Transverse colon (tissue), 4 donors: ENCODE measurements around the gene WSB2. TPM values are rescaled to one million over a fixed set of nuclear protein-coding genes. Genes with fewer than 3 reads are reported as not detected.
A peak's percentile ranks its signal among the peaks of the same experiment; 100 is the strongest.

ENCODE experiments used
- DNase-seq: peaks from one replicate; pipeline ENCODE4 v3.0.0-alpha.2; 2019
- H3K27ac ChIP-seq, 4 donors: fragments of 200-600 bp; sonication (generic); 2 replicates each; pipeline ENCODE4 v1.5.1; 2016 to 2018; ENCODE audit warnings: inconsistent platforms in 4 of 4
- H3K27me3 ChIP-seq: fragments of 200-600 bp; sonication (generic); 2 replicates; pipeline ENCODE4 v1.5.1; 2017; ENCODE audit warnings: inconsistent platforms
- H3K36me3 ChIP-seq, 4 donors: fragments of 200-600 bp; sonication (generic); 2 replicates each; pipeline ENCODE4 v1.5.1; 2017 to 2019; ENCODE audit warnings: inconsistent platforms in 4 of 4
- H3K4me1 ChIP-seq, 4 donors: fragments of 200-600 bp; sonication (generic); 2 replicates each; pipeline ENCODE4 v1.5.1; 2017 to 2020; ENCODE audit warnings: inconsistent platforms in 4 of 4
- H3K4me3 ChIP-seq, 4 donors: fragments of 200-600 bp; sonication (generic); 1 replicate in 1 of 4; 2 replicates in 3 of 4; pipeline versions ENCODE4 v1.5.1 to v1.6.1; 2017 to 2019; ENCODE audit warnings: inconsistent platforms in 4 of 4
- H3K9me3 ChIP-seq, 2 donors: fragments of 200-600 bp; sonication (generic); 2 replicates each; pipeline ENCODE4 v1.5.1; 2017 to 2019; ENCODE audit warnings: inconsistent platforms in 2 of 2
- CTCF ChIP-seq, 5 experiments: fragments of 200-600 bp in 3 of 5; fragments of 450-650 bp in 2 of 5; sonication (generic) in 3 of 5; IDR thresholded peaks; 1 replicate in 2 of 5; 2 replicates in 3 of 5; pipeline ENCODE4 v1.5.1; 2016 to 2017; ENCODE audit warnings: antibody characterized with exemption in 5 of 5, inconsistent platforms in 3 of 5, mild to moderate bottlenecking in 2 of 5, moderate library complexity in 1 of 5
- EP300 ChIP-seq: sonication (generic); formaldehyde crosslinking; IDR thresholded peaks from one replicate; pipeline ENCODE4 v1.6.1; 2017; ENCODE audit warnings: antibody characterized with exemption, low read depth
- POLR2A ChIP-seq: fragments of 450-650 bp; IDR thresholded peaks from one replicate; pipeline ENCODE4 v1.6.1; 2016; ENCODE audit warnings: antibody characterized with exemption, mild to moderate bottlenecking, moderate library complexity
- POLR2AphosphoS5 ChIP-seq, 3 donors: sonication (generic); formaldehyde crosslinking; IDR thresholded peaks; one replicate each; pipeline ENCODE4 v1.6.1; 2016; ENCODE audit warnings: antibody characterized with exemption in 3 of 3
- WGBS, 2 donors: methylation state at CpG; one replicate each; pipeline ENCODE4 v1.1.5; 2018; ENCODE audit warnings: low coverage in 1 of 2; 5-methylcytosine and 5-hydroxymethylcytosine counted together
- in situ Hi-C, 4 donors: fragments of 200-750 bp; cut with MboI; loops; one replicate each; pipeline versions ENCODE4 v1.15.0 to v1.15.1; 2017; ENCODE audit warnings: low sequenced_read_pairs in 3 of 4, low pct_ligation_motif_present in 1 of 4, low pct_unique_long_range_greater_than_20kb in 1 of 4
- intact Hi-C: fragments of 100-400 bp; cut with DNase I; formaldehyde crosslinking; loops from one replicate; pipeline ENCODE4 v1.15.1; 2023; ENCODE audit warnings: low total_unique reads
- total RNA-seq, 4 donors: library from RNA; depleted of rRNA; stranded (reverse); fragments of >200 nt; gene quantifications; one replicate each; pipeline ENCODE4 v1.1.0, GENCODE V29; 2016

Gene WSB2
- total RNA-seq, 4 donors from 2014 or later, result 110 to 193 (median 130) TPM

GRCh38 chr12:118063576-118064391 lies 2.8 kb upstream of the WSB2 start:
- intact Hi-C loops, result no loop called here
- DNase-seq, result no peak
- peaks cover 4 to 48% (median 36%) of the 10 kb centered on the region in 4 donors for H3K4me1 ChIP-seq
- 51% methylated on average over 3 to 4 of the region's 4 CpGs for WGBS, 2 donors
- TF ChIP-seq POLR2A (no peak), CTCF (IDR thresholded peaks at IDR 0.05) (no peak), EP300 (no peak), POLR2AphosphoS5 (IDR thresholded peaks at IDR 0.05) (no peak)
- H3K36me3 ChIP-seq, result no peaks in the 10 kb centered on the region
- H3K9me3 ChIP-seq, result no peaks in the 10 kb centered on the region
- H3K27me3 ChIP-seq, result no peaks in the 10 kb centered on the region
- peak overlapping the region; percentile 97 to 99 (median 98) for H3K27ac ChIP-seq
- in situ Hi-C loops, result no loop called here
- no peak overlapping the region for H3K4me3 ChIP-seq

- intact Hi-C loops, result no loop called here
- peak overlapping the region; percentile 74 to 90 (median 80) for H3K4me3 ChIP-seq
- TF ChIP-seq POLR2AphosphoS5 (IDR thresholded peaks at IDR 0.05) (peak in 2 of 3 donors; percentile 37 to 45), CTCF (IDR thresholded peaks at IDR 0.05) (no peak), POLR2A (peak; percentile 54), EP300 (no peak)
- no peaks in the 10 kb centered on the region for H3K9me3 ChIP-seq
- peaks cover 4 to 56% (median 36%) of the 10 kb centered on the region in 4 donors for H3K4me1 ChIP-seq
- in situ Hi-C loops, result no loop called here
- WGBS, 2 donors, result 1 to 2% methylated on average over 21 to 44 of the region's 44 CpGs
- no peaks in the 10 kb centered on the region for H3K27me3 ChIP-seq
- H3K27ac ChIP-seq, result peak overlapping the region; percentile 97 to 99 (median 98)
- peak; percentile 55 for DNase-seq
- H3K36me3 ChIP-seq, result no peaks in the 10 kb centered on the region
Observed at GRCh38 chr12:118061873-118062843, 1.2 kb upstream of the WSB2 start.

GRCh38 chr12:118060301-118061010 lies 523 bp downstream of the WSB2 start:
- in situ Hi-C loops, result no loop called here
- peak; percentile 69 for DNase-seq
- Histone ChIP-seq H3K27me3 (no peaks in the 10 kb centered on the region), H3K4me1 (peaks cover 4 to 68% (median 45%) of the 10 kb centered on the region in 4 donors), H3K27ac (peak overlapping the region; percentile 97 to 99 (median 98)), H3K9me3 (no peaks in the 10 kb centered on the region), H3K36me3 (no peaks in the 10 kb centered on the region), H3K4me3 (peak overlapping the region; percentile 71 to 90 (median 76))
- 1% methylated on average over 15 of the region's 46 CpGs; no CpG with 5 or more reads in 1 of the 2 donors for WGBS, 2 donors
- TF ChIP-seq POLR2A (no peak), POLR2AphosphoS5 (IDR thresholded peaks at IDR 0.05) (peak in 1 of 3 donors; percentile 22)
- intact Hi-C loops, result no loop called here

- no peaks in the 10 kb centered on the region for H3K36me3 ChIP-seq
- no peak for DNase-seq
- 15 to 24% methylated on average over 4 to 11 of the region's 11 CpGs for WGBS, 2 donors
- intact Hi-C loops (no loop called here), in situ Hi-C loops (no loop called here)
- peak overlapping the region; percentile 97 to 99 (median 98) for H3K27ac ChIP-seq
- H3K4me3 ChIP-seq, result peak overlapping the region in 3 of 4 donors; percentile 74 to 90 (median 78)
- H3K27me3 ChIP-seq, result no peaks in the 10 kb centered on the region
- TF ChIP-seq POLR2AphosphoS5 (IDR thresholded peaks at IDR 0.05) (no peak), POLR2A (no peak), EP300 (no peak), CTCF (IDR thresholded peaks at IDR 0.05) (no peak)
- H3K4me1 ChIP-seq, result peaks cover 4 to 61% (median 39%) of the 10 kb centered on the region in 4 donors
- no peaks in the 10 kb centered on the region for H3K9me3 ChIP-seq
Observed at GRCh38 chr12:118059341-118060191, 1.4 kb downstream of the WSB2 start.
